ENCODE results near the gene SAMD4A.
"Not testable (repeated sequence)": the region's sequence is repeated elsewhere in the genome, so short reads cannot be mapped to it uniquely, and the experiment has no call there.

Gene SAMD4A

GRCh38 chr14:54785778-54786770 lies 219.1 kb downstream of the SAMD4A start:
- no peak for DNase-seq

GRCh38 chr14:54786838-54787237 lies 219.9 kb downstream of the SAMD4A start:
- DNase-seq = no peak

- DNase-seq = no peak
These were observed 220.3 kb downstream of the SAMD4A start for GRCh38 chr14:54787261-54787660.

DNA sequence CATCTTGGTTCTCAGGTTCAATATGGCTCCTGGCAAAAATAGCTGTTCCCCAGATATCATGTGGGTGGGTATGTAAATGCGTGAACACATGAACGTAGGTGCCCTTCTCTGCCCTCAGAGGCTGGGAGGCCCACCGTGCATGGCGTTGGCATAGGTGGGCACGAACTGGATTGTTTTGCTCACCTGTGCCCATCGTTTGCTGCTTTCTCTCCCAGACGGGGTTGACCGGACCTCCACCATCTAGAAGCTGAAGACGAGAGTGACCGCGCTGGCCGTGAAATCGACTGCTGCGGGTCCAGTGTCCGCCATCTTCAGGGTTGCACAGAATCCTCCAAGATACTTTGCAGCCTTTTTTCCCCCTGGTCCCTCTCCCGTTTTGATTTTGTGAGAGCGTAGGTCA lies 221.8 kb downstream of the SAMD4A start:
- DNase-seq = no peak

DNA sequence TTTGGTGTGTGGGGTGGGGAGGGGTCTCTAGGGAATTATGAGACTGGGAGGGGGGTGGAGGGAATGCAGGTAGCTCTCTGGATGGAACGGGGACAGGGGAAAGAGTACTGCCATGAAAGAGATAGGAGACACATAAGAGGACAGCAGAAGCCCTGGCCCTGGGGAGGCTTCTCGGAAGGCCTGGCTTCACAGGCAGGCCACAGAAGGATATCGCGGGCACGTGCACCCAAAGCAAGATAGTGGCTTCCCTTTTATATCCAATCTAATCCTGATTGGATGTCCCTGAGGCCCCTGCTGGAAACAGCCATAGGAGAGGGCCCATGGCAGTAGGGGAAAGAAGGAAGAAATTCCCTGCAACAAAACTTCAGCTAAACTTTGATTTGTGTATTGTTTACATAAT lies 222.2 kb downstream of the SAMD4A start:
- no peak for DNase-seq

GRCh38 chr14:54789781-54790480 lies 223.0 kb downstream of the SAMD4A start:
- no peak for DNase-seq

DNA sequence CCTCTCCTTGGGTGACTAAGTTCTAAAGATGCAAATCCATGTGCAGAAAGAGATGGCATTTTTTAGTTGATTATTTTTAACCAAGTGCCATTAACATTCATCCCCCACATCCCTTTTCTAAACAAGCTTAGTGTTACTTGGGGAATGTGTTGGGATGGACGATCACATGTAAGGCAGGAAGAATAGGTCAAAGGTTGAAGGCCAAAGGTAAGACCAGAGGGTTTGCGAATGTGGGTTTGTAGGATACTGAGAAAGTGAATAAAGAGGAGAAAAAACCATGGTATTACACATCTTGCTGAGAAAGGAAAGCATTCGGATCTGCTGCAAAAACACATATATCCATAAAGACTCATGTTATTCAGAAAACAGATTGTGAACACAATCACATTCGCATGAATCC lies 224.1 kb downstream of the SAMD4A start:
- no peak for DNase-seq

DNA sequence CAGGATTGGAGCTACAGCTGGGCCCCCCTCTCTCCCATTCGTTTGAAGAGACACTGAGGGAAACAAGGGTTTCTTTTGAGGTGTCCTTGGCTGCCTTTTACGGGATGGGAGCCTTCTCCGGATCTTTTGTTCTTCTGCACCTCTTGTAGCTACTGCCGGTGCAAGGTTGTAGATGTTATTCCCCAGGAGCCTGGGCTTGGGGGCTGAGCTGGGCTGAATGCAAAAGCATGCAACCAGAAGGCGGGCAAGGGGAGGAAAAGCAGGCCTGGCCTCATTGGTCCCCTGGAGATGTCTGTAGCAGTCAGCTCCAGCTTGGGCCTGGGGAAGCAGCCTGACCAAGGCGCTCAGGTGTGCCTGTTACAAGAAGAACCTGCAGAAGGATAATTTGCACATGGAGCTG lies 225.4 kb downstream of the SAMD4A start:
- DNase-seq = no peak

DNA sequence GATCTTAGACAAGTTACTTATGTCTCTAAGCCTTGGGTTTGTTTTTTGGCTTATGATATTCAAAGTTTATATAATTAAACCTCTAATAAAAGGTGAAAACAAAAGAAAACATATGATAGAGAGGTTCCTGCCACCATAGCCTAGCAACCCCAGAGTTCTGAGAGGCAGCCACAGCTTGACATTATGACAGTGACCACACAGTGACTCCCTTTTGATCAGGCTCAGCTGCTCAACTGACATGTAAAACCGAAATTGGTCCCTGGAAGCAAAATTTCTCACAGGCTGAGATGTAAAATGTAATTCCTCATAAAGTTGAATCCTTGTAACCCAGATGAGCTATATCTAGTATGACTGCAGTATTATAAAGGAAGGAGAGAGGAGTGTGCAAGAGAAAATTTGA lies 227.2 kb downstream of the SAMD4A start:
- DNase-seq = no peak

GRCh38 chr14:54794796-54795195 lies 227.9 kb downstream of the SAMD4A start:
- DNase-seq = no peak

- DNase-seq = no peak
These were observed 230.0 kb downstream of the SAMD4A start for GRCh38 chr14:54796961-54797360.

DNA sequence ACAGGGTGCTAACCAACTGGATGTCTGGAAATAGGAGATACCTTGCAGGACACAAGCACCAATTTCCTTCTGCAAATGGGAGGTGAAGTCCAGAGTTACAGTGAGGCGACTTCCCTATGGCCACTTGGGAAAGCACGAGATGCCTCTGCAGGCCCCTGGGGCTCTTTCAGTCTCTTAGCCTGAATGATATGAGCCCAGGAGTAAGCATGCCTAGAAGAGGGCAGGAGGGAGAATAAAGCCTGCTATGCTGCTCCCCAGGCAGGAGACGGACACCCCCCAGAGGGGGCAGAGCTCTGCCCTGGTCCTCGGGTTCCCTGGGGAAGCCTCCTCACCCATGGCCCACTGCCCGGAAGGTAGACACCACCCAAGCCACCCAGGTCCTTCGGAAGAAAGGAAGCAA lies 230.6 kb downstream of the SAMD4A start:
- no peak for DNase-seq

- DNase-seq = no peak
These were observed 231.1 kb downstream of the SAMD4A start for GRCh38 chr14:54797986-54798385.

DNA sequence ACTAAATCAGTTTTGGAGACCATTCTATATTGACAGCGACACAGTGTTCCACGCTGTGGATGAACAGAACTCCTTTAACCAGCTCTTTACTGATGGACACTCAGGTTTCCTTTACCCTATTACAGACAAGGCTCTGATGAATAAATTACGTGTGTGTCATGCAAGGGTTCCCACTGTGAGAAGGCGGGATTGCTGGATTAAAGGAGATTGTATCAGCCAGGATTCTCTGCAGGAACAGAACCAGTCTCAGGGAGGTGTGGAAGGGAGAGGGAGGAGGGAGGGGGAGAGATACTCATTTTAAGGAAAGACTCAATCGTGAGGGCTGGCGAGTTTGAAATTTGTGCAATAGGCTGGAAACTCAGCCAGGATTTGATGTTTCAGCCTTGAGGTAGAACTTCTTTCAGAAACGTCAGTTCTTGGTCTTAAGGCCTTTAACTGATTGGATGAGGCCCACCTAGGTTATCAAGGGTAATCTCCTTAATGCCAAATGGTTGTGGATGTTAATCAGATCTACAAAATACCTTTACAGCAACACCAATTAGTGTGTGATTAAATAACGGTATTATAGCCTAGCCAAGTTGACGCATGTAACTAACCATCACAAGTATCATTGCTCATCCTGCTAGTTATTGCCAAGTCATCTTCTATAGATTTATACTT lies 231.7 kb downstream of the SAMD4A start:
- no peak for DNase-seq

DNA sequence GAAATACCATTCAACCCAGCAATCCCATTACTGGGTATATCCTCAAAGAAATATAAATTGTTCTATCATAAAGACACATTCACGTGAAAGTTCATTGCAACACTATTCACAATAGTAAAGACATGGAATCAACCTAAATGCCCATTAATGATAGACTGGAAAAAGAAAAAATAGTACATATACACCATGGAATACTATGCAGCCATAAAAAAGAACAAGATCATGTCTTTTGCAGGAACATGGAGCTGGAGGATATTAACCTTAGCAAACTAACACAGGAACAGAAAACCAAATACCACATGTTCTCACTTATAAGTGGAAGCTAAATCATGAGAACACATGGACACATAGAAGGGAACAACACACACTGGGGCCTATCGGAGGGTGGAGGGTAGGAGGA lies 234.6 kb downstream of the SAMD4A start:
- not testable (repeated sequence) for DNase-seq

DNA sequence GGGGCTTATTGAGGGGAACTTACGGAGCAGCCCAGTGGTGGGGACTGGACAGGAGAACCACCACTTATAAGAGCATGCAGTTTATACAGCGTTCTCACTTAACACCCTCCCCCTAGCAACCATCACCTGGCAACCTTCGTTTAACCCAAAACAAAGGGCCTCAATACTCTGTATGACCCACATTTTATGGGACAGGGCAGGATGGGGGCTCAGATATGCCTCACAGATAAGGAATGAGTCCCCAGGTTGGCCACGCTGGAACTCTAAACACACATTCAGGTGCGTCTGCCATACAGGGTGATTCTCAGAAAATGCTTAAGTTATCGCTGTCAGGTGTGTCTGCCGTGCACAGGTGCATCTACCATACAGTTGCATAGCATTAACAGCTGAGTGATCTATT lies 236.5 kb downstream of the SAMD4A start:
- no peak for DNase-seq

DNA sequence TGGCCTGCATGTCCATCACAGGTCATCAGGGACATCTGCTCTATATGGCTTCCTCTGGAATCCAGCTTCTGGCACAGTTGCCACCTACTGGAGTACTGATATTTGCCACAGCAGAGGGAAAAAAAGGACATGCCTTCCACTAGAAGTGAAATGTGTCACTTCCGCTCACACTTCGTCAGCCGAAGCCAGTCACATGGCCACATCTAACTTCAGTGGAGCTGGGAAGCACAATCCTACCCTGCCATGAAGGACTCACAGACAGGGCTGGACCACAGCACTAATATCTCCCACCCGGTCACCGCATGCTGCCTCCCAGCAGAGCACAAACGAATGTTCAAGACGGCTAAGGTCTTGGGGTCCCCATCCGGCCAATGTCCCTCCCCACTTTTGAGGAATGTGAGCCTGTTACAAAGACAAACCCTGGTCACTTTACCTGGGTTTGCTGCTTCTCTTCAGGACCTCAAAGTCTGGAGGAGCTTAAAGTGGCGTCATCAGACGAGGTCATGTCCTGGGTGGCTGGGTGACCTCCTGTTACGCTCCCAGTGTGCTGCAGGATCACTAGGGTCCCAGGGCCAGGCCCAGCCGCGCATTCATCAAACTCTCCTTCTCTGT lies 237.1 kb downstream of the SAMD4A start:
- no peak for DNase-seq

- no peak for DNase-seq
These were observed 237.7 kb downstream of the SAMD4A start for GRCh38 chr14:54804538-54805041.

- DNase-seq = no peak
These were observed 238.1 kb downstream of the SAMD4A start for GRCh38 chr14:54805070-54805444.

DNA sequence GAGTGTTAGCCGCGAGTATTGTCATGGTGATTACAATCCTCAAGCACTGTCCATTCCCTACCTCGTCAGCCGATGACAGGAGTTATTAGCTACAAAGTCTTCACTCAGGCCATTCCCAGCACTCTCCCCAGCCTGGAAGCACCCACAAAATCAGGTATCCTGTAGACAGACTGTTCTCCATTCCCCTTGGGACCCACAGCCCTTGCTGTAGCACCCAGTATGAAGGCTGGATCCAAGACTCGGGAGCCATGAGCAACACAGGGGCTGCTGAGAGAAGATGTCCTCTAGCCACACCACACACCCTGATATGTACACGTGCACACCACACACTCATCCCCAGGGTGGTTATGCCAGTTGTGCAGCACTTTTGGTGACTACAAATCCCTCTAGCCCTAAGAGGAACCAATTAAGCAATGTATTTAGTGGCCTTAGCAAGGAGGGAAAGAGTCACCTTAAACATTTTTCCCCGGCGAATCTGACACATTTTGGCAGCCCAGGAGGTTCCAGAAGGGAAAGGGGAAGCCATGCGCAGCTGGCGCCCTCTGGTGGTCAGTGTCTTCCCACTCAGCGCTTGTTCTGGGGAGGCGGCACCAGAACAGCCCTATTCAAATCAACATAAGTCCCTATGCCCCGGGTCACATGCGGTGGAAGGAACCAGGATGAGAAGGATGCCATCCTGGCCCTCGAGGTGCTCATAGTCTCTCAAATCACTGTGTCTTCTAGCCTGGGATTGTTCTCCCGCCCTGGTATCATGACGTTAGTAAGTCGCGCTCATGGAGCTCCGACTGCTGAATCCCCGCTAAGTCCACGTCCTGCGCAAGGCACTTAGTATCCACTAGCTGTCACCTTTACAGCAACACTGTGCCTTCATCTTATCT lies 238.8 kb downstream of the SAMD4A start:
- peak; percentile 77 for DNase-seq

- no peak for DNase-seq
These were observed 239.7 kb downstream of the SAMD4A start for GRCh38 chr14:54806616-54807015.

DNA sequence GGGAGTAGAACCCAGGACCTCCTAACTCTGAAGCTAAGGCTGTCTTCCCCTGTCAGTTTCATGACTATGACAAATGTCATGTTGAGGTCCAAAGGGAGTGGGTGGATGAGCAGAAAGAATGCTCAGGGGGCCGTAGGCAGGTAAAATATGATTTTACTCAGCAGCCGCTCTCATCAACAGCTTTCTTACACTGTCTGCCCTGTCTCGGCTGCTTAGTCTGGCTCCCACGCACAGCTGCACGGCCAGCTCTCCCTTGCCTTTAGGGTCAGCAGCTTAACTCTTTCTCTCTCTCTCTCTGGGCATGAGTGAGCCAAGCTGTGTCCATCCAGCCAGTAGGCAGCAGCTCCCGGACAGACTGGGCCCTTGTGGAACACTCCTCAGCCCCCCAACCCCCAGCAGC lies 240.5 kb downstream of the SAMD4A start:
- no peak for DNase-seq

Measured in CD4-positive, alpha-beta T cell treated with Interleukin-6 for 4 hours (primary cell).